Ishikawa (cell line): ENCODE measurements around the gene FAM222B.

Source experiments
- CEBPB ChIP-seq: IDR thresholded peaks from 2 replicates; pipeline ENCODE4 v1.6.1; 2012
- CREB1 ChIP-seq: IDR thresholded peaks from 2 replicates; pipeline ENCODE4 v1.6.1; 2012; ENCODE audit warnings: low read depth
- EGR1 ChIP-seq: IDR thresholded peaks from 2 replicates; pipeline ENCODE4 v1.6.1; 2012
- EP300 ChIP-seq: IDR thresholded peaks from 2 replicates; pipeline ENCODE4 v1.6.1; 2012; ENCODE audit warnings: borderline replicate concordance
- FOXM1 ChIP-seq: IDR thresholded peaks from 2 replicates; pipeline ENCODE4 v1.6.1; 2012; ENCODE audit warnings: low read depth, borderline replicate concordance
- NFIC ChIP-seq: IDR thresholded peaks from 2 replicates; pipeline ENCODE4 v1.6.1; 2012
- RAD21 ChIP-seq: IDR thresholded peaks from 2 replicates; pipeline ENCODE4 v1.6.1; 2012; ENCODE audit warnings: low read depth
- TAF1 ChIP-seq: IDR thresholded peaks from 2 replicates; pipeline ENCODE4 v1.6.1; 2012; ENCODE audit warnings: low read depth, mild to moderate bottlenecking
- TCF12 ChIP-seq: IDR thresholded peaks from 2 replicates; pipeline ENCODE4 v1.6.1; 2012; ENCODE audit warnings: low read depth
- TEAD4 ChIP-seq: IDR thresholded peaks from 2 replicates; pipeline ENCODE4 v1.6.1; 2012
- YY1 ChIP-seq: IDR thresholded peaks from 2 replicates; pipeline ENCODE4 v1.6.1; 2012; ENCODE audit warnings: low read depth
- ZBTB7A ChIP-seq: IDR thresholded peaks from 2 replicates; pipeline ENCODE4 v1.6.1; 2012; ENCODE audit warnings: low read depth
- TF ChIP-seq, protein P1 (sequence below): IDR thresholded peaks from 2 replicates; pipeline ENCODE4 v1.6.1; 2012
- TF ChIP-seq, protein P2 (sequence below): IDR thresholded peaks from 2 replicates; pipeline ENCODE4 v1.6.1; 2012
- TF ChIP-seq, protein P3 (sequence below): IDR thresholded peaks from 2 replicates; pipeline ENCODE4 v1.6.1; 2012; ENCODE audit warnings: low read depth, mild to moderate bottlenecking

The FAM222B gene

DNA sequence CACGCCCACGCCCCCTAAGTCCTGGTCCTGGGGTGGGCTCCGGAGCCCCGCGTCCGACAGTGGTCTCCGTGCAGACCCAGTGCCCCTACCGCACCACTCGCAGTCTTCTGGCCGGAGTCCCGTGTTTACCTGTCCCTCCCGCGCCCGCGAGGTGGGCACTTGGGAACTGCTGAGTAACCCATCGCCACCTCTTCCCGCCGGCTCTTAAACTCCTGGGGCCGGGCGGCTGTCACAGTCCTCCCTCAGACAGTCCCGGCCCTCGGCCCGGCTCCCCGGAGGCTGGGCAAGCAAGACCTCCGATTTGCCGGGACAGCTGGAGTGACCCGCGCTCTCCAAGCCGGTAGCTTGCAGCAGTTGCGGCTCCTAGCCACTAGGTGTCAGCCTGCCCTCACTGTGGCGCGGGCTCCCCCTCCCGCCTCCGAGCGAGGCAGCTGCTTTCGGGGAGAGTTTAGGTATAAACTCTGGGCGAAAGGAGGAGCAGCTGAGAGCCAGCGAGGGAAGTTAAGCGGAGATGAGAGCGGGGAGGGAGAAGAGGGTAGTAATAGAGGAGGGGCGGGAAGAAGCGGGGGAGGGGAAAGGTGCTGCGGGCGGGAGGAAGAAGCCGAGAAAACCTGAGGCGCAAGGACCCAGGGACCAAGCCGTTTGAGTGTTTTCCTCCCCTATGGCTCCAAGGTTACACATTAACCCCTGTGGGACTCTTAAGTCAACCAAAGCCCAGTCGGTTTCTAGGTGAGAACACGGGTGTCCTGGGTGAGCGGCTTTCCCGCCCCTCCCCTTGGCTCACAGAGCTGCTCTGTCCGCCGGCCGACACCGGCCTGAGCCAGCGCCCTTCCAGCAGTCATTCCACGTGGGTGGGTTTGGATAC, 115.7 kb downstream of the FAM222B start:
- TF ChIP-seq, protein P1, sequence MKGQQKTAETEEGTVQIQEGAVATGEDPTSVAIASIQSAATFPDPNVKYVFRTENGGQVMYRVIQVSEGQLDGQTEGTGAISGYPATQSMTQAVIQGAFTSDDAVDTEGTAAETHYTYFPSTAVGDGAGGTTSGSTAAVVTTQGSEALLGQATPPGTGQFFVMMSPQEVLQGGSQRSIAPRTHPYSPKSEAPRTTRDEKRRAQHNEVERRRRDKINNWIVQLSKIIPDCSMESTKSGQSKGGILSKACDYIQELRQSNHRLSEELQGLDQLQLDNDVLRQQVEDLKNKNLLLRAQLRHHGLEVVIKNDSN: 0 out of 2 replicates have a peak, but pooled peaks have one; percentile 5
- TF ChIP-seq TEAD4: 0 out of 2 replicates have a peak, but pooled peaks have one; percentile 12
- 0 out of 2 replicates have a peak, but pooled peaks have one; percentile 15 for TF ChIP-seq EGR1
- TF ChIP-seq, protein P2, sequence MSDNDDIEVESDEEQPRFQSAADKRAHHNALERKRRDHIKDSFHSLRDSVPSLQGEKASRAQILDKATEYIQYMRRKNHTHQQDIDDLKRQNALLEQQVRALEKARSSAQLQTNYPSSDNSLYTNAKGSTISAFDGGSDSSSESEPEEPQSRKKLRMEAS: peak; percentile 30; the same call in 1 of the 2 replicates
- peak; percentile 93 for TF ChIP-seq ZBTB7A
- peak; percentile 33; the same call in 1 of the 2 replicates for TF ChIP-seq FOXM1
- TF ChIP-seq YY1: no peak
- peak; percentile 99 for TF ChIP-seq RAD21
- no peak for TF ChIP-seq TAF1
- no peak; the same call in 1 of the 2 replicates for TF ChIP-seq TCF12

DNA sequence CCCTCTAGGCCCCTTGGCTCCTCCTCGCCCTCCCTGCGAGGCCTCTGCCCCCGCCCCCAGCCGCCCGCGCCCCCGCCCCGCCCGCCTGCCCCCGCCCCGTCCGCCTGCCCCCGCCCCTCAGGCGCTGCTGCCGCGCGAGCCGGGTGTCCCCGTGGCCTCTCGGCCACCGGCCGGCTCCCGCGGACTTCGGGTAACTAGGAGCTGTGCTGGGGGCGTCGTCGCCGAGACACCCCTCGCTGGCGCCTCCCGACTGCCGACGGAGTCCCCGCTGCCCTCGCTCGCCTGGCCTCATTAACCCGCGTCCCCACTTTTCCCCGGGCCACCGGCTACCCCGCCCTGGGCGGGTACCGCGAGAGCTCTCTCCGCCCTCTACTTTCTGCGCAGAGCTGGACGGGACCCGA, 116.4 kb downstream of the FAM222B start, which contains the start of gene TLCD1:
Gene TLCD1, minus strand, starts transcription at position 8 of the 401 bp plus-strand sequence. CDS start 136 bp downstream, outside the sequence.
- 0 out of 2 replicates have a peak, but pooled peaks have one; percentile 62 for TF ChIP-seq EGR1
- no peak for TF ChIP-seq TCF12

DNA sequence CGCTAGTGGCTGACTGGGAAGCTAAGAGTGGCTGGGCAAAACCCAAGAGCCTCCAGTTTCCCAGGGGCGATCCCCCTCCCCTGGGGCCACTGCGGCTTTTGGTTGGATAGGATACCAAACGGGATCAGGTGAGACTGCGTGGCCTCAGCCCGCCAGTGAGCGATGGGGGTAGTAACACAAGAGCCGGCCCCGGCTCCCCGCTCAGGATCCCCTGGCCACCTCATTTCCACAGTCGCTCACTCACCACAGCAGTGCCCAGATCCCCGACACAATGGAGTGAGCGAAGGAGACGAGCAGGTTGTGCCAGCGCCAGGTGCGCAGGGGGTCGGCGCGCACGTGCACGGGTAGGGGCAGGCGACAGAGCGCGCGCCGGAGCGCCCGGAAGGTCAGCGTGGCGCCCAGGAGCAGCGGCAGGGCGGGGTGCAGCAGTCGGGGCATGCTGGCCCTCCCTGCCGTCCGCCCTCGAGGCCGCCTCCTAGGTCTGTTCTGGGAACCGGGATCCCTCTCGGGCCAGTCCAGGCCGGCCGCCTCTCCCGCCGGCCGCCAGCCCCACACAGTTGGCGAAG, 116.8 kb downstream of the FAM222B start:
- peak; percentile 22 for TF ChIP-seq ZBTB7A
- TF ChIP-seq TCF12: peak; percentile 64
- 0 out of 2 replicates have a peak, but pooled peaks have one; percentile 6 for TF ChIP-seq FOXM1
- TF ChIP-seq RAD21: no peak; the same call in 1 of the 2 replicates
- peak; percentile 78 for TF ChIP-seq YY1
- TF ChIP-seq EGR1: no peak
- TF ChIP-seq CREB1: no peak
- peak; percentile 72 for TF ChIP-seq NFIC
- TF ChIP-seq, protein P2: peak; percentile 98
- TF ChIP-seq, protein P1: peak; percentile 70
- 0 out of 2 replicates have a peak, but pooled peaks have one; percentile 47 for TF ChIP-seq TEAD4
- 0 out of 2 replicates have a peak, but pooled peaks have one; percentile 1 for TF ChIP-seq CEBPB
- peak; percentile 64 for TF ChIP-seq TAF1
- TF ChIP-seq EP300: peak; percentile 42
- TF ChIP-seq, protein P3, sequence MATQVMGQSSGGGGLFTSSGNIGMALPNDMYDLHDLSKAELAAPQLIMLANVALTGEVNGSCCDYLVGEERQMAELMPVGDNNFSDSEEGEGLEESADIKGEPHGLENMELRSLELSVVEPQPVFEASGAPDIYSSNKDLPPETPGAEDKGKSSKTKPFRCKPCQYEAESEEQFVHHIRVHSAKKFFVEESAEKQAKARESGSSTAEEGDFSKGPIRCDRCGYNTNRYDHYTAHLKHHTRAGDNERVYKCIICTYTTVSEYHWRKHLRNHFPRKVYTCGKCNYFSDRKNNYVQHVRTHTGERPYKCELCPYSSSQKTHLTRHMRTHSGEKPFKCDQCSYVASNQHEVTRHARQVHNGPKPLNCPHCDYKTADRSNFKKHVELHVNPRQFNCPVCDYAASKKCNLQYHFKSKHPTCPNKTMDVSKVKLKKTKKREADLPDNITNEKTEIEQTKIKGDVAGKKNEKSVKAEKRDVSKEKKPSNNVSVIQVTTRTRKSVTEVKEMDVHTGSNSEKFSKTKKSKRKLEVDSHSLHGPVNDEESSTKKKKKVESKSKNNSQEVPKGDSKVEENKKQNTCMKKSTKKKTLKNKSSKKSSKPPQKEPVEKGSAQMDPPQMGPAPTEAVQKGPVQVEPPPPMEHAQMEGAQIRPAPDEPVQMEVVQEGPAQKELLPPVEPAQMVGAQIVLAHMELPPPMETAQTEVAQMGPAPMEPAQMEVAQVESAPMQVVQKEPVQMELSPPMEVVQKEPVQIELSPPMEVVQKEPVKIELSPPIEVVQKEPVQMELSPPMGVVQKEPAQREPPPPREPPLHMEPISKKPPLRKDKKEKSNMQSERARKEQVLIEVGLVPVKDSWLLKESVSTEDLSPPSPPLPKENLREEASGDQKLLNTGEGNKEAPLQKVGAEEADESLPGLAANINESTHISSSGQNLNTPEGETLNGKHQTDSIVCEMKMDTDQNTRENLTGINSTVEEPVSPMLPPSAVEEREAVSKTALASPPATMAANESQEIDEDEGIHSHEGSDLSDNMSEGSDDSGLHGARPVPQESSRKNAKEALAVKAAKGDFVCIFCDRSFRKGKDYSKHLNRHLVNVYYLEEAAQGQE: no peak

DNA sequence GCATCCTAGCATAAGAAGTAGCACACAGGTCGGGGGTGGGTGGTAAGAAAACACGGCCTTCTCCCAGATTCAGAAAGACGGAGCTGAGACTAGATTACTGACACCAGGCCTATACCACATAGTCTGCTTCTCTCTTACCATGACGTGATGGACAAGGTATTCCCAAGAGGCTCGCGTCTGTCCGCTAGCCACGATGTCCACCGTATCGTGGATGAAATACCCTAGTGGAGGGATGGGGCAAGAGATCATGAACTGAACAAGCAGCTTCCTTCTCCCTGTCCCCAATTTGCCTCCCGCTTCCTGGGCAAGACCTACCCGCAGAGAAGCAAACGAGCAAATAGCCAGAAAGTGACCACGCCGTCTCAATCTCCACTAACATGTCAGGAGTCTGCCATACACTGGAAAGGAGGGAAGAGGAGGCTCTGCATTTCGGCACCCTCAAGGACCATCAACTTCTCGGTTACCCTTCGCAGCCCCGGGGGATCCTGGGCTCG, 117.4 kb downstream of the FAM222B start:
- TF ChIP-seq TAF1: no peak
- TF ChIP-seq, protein P2: no peak
- TF ChIP-seq TCF12: no peak
- TF ChIP-seq EP300: 0 out of 2 replicates have a peak, but pooled peaks have one; percentile 7
- TF ChIP-seq ZBTB7A: no peak
- TF ChIP-seq, protein P1: no peak
- TF ChIP-seq EGR1: no peak
- 0 out of 2 replicates have a peak, but pooled peaks have one; percentile 2 for TF ChIP-seq FOXM1
- no peak for TF ChIP-seq NFIC

DNA sequence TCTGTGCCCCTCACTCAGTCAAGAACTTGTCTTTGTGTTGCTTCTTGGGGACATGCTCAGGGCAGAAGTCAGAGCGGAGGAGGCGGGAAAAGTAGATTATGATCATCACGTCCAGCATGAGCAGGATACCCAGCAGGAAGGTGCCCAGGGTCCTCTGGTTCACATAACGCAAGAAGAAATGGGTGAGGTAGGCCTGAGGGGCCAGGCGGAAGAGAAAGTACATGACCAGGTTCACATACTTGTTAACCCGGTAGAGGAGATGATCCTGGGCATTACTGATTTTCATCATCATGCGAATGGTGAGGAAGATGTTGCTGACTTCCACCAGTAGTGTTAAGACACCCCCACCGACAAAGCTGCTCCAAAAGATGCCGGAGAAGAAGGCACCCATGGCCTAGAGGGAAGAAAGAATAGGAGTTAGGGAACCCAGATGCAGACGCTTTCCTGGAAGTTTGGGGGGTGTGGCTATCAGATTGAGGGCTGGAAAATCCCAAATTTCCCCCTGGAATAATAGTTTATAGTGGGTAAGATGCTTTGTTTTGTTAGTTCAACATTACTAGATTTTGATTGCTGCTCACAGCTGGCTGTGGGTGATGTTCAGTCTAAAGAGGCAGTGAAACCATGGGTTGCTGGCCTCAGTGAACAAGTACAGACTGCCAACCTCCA, 118.0 kb downstream of the FAM222B start:
- no peak for TF ChIP-seq ZBTB7A
- TF ChIP-seq TEAD4: no peak
- TF ChIP-seq, protein P1: no peak
